22Rv1 (cell line): ENCODE measurements around the gene ADGRL3.

Experiments used
- ZFX ChIP-seq: fragments of 450-650 bp; IDR thresholded peaks from 2 replicates; pipeline ENCODE4 v1.6.1; 2017; ENCODE audit warnings: antibody characterized with exemption, borderline replicate concordance
- TF ChIP-seq, protein P1 (sequence below): fragments of 450-650 bp; IDR thresholded peaks from 2 replicates; pipeline ENCODE4 v1.5.1; 2017; ENCODE audit warnings: mild to moderate bottlenecking

DNA sequence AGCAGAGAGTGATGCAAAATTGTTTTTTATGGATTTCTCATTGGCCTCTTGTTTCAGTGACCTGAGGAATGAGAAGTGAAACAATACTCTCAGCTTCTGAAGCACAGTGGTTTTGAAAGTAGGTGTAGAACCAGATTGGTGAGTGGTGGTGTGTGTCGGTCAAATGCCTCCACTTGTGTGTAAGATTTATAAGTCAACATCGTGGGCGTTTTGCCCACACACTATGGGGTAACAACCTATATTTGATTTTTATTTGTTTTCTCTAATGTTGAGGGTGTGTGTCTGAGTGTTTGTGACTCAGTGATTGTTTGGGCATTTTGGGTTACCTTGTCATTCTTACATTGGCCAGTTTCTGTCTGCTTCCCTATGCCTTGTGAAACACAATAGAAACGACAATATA is 23.3 kb downstream of the ADGRL3 start:
- TF ChIP-seq, protein P1, sequence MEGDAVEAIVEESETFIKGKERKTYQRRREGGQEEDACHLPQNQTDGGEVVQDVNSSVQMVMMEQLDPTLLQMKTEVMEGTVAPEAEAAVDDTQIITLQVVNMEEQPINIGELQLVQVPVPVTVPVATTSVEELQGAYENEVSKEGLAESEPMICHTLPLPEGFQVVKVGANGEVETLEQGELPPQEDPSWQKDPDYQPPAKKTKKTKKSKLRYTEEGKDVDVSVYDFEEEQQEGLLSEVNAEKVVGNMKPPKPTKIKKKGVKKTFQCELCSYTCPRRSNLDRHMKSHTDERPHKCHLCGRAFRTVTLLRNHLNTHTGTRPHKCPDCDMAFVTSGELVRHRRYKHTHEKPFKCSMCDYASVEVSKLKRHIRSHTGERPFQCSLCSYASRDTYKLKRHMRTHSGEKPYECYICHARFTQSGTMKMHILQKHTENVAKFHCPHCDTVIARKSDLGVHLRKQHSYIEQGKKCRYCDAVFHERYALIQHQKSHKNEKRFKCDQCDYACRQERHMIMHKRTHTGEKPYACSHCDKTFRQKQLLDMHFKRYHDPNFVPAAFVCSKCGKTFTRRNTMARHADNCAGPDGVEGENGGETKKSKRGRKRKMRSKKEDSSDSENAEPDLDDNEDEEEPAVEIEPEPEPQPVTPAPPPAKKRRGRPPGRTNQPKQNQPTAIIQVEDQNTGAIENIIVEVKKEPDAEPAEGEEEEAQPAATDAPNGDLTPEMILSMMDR: no peak
- no peak for TF ChIP-seq ZFX
